HL-60 (cell line): ENCODE results near the gene SLC20A1.
A peak's percentile ranks its signal among the peaks of the same experiment; 100 is the strongest.

Source experiments
- DNase-seq, 2 experiments: peaks; one replicate each; pipeline ENCODE4 v3.0.0-alpha.2; 2010 to 2020; ENCODE audit warnings: low read depth in 1 of 2, low spot score in 1 of 2
- H3K27ac ChIP-seq: fragments of 250-450 bp; sonication (Bioruptor Pico); replicated peaks from 2 replicates; pipeline ENCODE4 v1.5.1; 2020; ENCODE audit warnings: mild to moderate bottlenecking, moderate library complexity
- H3K27me3 ChIP-seq: fragments of 250-450 bp; sonication (Bioruptor Pico); 2 replicates; pipeline ENCODE4 v1.5.1; 2021; ENCODE audit warnings: mild to moderate bottlenecking, moderate library complexity; ENCODE audit not compliant: insufficient read depth, poor library complexity, severe bottlenecking
- H3K4me3 ChIP-seq: replicated peaks from 2 replicates; pipeline ENCODE4 v1.5.1; 2011; ENCODE audit warnings: mild to moderate bottlenecking, control low read depth, low read length; ENCODE audit not compliant: insufficient read depth
- CTCF ChIP-seq: IDR thresholded peaks from one replicate; pipeline ENCODE4 v1.5.1; 2011; ENCODE audit warnings: low read length, control low read depth, inconsistent platforms; ENCODE audit not compliant: insufficient read depth
- GABPA ChIP-seq: IDR thresholded peaks from 2 replicates; pipeline ENCODE4 v1.6.1; 2012; ENCODE audit warnings: low read depth
- POLR2AphosphoS5 ChIP-seq: IDR thresholded peaks from 2 replicates; pipeline ENCODE4 v1.6.1; 2012; ENCODE audit warnings: low read depth
- REST ChIP-seq: IDR thresholded peaks from 2 replicates; pipeline ENCODE4 v1.6.1; 2012; ENCODE audit warnings: low read depth; ENCODE audit not compliant: insufficient replicate concordance
- SPI1 ChIP-seq: IDR thresholded peaks from 2 replicates; pipeline ENCODE4 v1.6.1; 2012; ENCODE audit warnings: low read depth, mild to moderate bottlenecking, borderline replicate concordance

The SLC20A1 gene

GRCh38 chr2:112692495-112692911 lies 46.8 kb downstream of the SLC20A1 start:
- H3K4me3 ChIP-seq, result no peak overlapping the region
- DNase-seq, result peak; percentile 88 to 92
- H3K27me3 ChIP-seq, result no peaks in the 10 kb centered on the region
- no peak for TF ChIP-seq REST
- no peak for TF ChIP-seq SPI1
- TF ChIP-seq POLR2AphosphoS5, result no peak
- TF ChIP-seq GABPA, result no peak
- TF ChIP-seq CTCF, result no peak
- peak overlapping the region; percentile 48 for H3K27ac ChIP-seq

GRCh38 chr2:112692918-112693317 lies 47.2 kb downstream of the SLC20A1 start:
- no peak for DNase-seq
- Histone ChIP-seq H3K27me3 (no peaks in the 10 kb centered on the region), H3K4me3 (no peak overlapping the region), H3K27ac (peak overlapping the region; percentile 48)
- TF ChIP-seq GABPA (no peak), SPI1 (no peak), POLR2AphosphoS5 (no peak), REST (no peak), CTCF (no peak)

- TF ChIP-seq SPI1 (no peak), CTCF (no peak), GABPA (no peak), POLR2AphosphoS5 (no peak), REST (no peak)
- Histone ChIP-seq H3K27me3 (no peaks in the 10 kb centered on the region), H3K27ac (no peak overlapping the region), H3K4me3 (no peak overlapping the region)
- no peak for DNase-seq
Measured at GRCh38 chr2:112693596-112693995, 47.9 kb downstream of the SLC20A1 start.
